ENCODE data around the gene AADAT. TPM values are rescaled to one million over a fixed set of nuclear protein-coding genes. Genes with fewer than 3 reads are reported as not detected.

Gene AADAT
- total and polyA plus RNA-seq, 2 of the 4 experiments (the other 2 are of a cell fraction) = 4.7 to 6.9 TPM

GRCh38 chr4:170071196-170071595, 18.6 kb downstream of the AADAT start:
- no peaks in the 10 kb centered on the region for H3K9me3 ChIP-seq (ENCODE audit: control insufficient read depth, insufficient read depth, low read length)
- H3K18ac ChIP-seq (ENCODE audit: low read depth, low read length) = no peak overlapping the region
- dilution Hi-C loops (cut with HindIII; ENCODE audit: low sequenced_read_pairs, unreplicated experiment) = no loop called here
- no peak overlapping the region for H2AFZ ChIP-seq (replicated peaks; ENCODE audit: low read length, poor library complexity)
- in situ Hi-C loops (cut with MboI; ENCODE audit: low sequenced_read_pairs) = loop anchor here (25.0 kb wide), 1 partner anchor 459 kb away; the partner anchor contains the start of genes CLCN3 and NEK1
- no peak overlapping the region for H2AK9ac ChIP-seq (replicated peaks; ENCODE audit: low read depth, low read length, poor library complexity)
- H2BK20ac ChIP-seq (ENCODE audit: low read depth, low read length) = no peak overlapping the region
- no peak overlapping the region for H3K56ac ChIP-seq (ENCODE audit: extremely low read depth, insufficient read depth, low read length)
- H3K27me3 ChIP-seq (ENCODE audit: control insufficient read depth, insufficient read depth, low read length) = no peaks in the 10 kb centered on the region
- no peak overlapping the region for H2AK5ac ChIP-seq (ENCODE audit: low read depth, low read length)
- TF ChIP-seq MAZ (IDR thresholded peaks at IDR 0.05; ENCODE audit: borderline replicate concordance, low read depth, low read length) = no peak
- no peak for TF ChIP-seq RFX5 (IDR thresholded peaks at IDR 0.05; ENCODE audit: low read depth, low read length)
- no peak for TF ChIP-seq USF2 (IDR thresholded peaks at IDR 0.05; ENCODE audit: low read depth, low read length)
- no peak for TF ChIP-seq MAFK (IDR thresholded peaks at IDR 0.05; ENCODE audit: low read depth, low read length)
- no peak overlapping the region for H3K23ac ChIP-seq (ENCODE audit: low read depth, low read length)
- no peak for DNase-seq
- CTCF ChIA-PET = no interaction called here
- H4K5ac ChIP-seq (ENCODE audit: low read depth, low read length) = no peak overlapping the region
- no peak overlapping the region for H3K9ac ChIP-seq (ENCODE audit: low read depth, low read length)
- no peaks in the 10 kb centered on the region; the same call in 1 of the 2 replicates for H3K9me1 ChIP-seq (ENCODE audit: insufficient read depth, low read length)
- peaks cover 10% of the 10 kb centered on the region for H3K36me3 ChIP-seq (ENCODE audit: control insufficient read depth, insufficient read depth, low read length)
- H3K4me1 ChIP-seq (ENCODE audit: control insufficient read depth, insufficient read depth, low read length) = no peaks in the 10 kb centered on the region
- BruUV-seq (replicated peaks) = no TSS peak
- ATAC-seq (ENCODE audit: low read depth) = no peak
- intact Hi-C loops (cut with micrococcal nuclease) = no loop called here
- 96% methylated on average over 4 of the region's 6 CpGs; no CpG with 5 or more reads in 1 of the 2 experiments for WGBS, 2 experiments (ENCODE audit: extremely low coverage in 2 of 2, insufficient read length in 1 of 2)
- H3K4me2 ChIP-seq (ENCODE audit: low read depth, low read length) = no peak overlapping the region
- H3K27ac ChIP-seq (ENCODE audit: insufficient read depth, low read length) = no peak overlapping the region
- no peak overlapping the region for H3K4ac ChIP-seq (ENCODE audit: low read depth, low read length)
- no peaks in the 10 kb centered on the region for H3K79me1 ChIP-seq (ENCODE audit: low read depth in 1 of 2, low read length in 2 of 2)
- no peaks in the 10 kb centered on the region for H4K20me1 ChIP-seq (ENCODE audit: insufficient read depth, low read length)
- no peak overlapping the region for H4K91ac ChIP-seq (ENCODE audit: insufficient read depth, low read depth, low read length)
- H3K4me3 ChIP-seq (ENCODE audit: insufficient read depth, low read depth, low read length) = no peak overlapping the region
- no peak overlapping the region for H4K8ac ChIP-seq (ENCODE audit: low read depth in 2 of 2, low read length in 2 of 2)
- no peak overlapping the region for H2BK5ac ChIP-seq (ENCODE audit: low read depth, low read length, poor library complexity, severe bottlenecking)
- no peak overlapping the region for H3K14ac ChIP-seq (replicated peaks; ENCODE audit: low read depth, low read length)
- POLR2A ChIA-PET (ENCODE audit: unreplicated experiment) = no interaction called here
- no peak overlapping the region for H2BK120ac ChIP-seq (ENCODE audit: low read depth, low read length)
- no peak overlapping the region for H2BK15ac ChIP-seq (ENCODE audit: low read depth, low read length)

Measured in IMR-90 (cell line).